SK-N-MC (cell line): ENCODE data around the gene VWA8.

Source experiments
- FOXP2 ChIP-seq: optimal IDR thresholded peaks from 2 replicates; pipeline ENCODE3; 2011; ENCODE audit warnings: mild to moderate bottlenecking, moderate library complexity; ENCODE audit not compliant: insufficient read depth; ENCODE audit errors: extremely low read length, control extremely low read depth
- POLR2AphosphoS5 ChIP-seq: IDR thresholded peaks from 2 replicates; pipeline ENCODE4 v1.6.1; 2012; ENCODE audit warnings: mild to moderate bottlenecking, low read depth, low read length, borderline replicate concordance

GRCh38 chr13:41765813-41766212, 195.1 kb downstream of the VWA8 start:
- TF ChIP-seq POLR2AphosphoS5, result no peak
- no peak for TF ChIP-seq FOXP2
